Measurements from ENCODE around the gene OVCH2.
"Not testable (repeated sequence)": the region's sequence is repeated elsewhere in the genome, so short reads cannot be mapped to it uniquely, and the experiment has no call there.

OVCH2 gene

GRCh38 chr11:7706377-7706776 is at the start of gene OVCH2:
TSS of gene OVCH2 (minus strand) at chr11:7706477. CDS start at chr11:7706394, 83 bp downstream.
- no peak for DNase-seq

GRCh38 chr11:7749456-7749855 is 43.2 kb upstream of the OVCH2 start:
- peak; percentile 42 for DNase-seq

GRCh38 chr11:7734767-7735166 is 28.5 kb upstream of the OVCH2 start:
- not testable (repeated sequence) for DNase-seq

- no peak for DNase-seq
Observed at GRCh38 chr11:7714786-7715185, 8.5 kb upstream of the OVCH2 start.

GRCh38 chr11:7703740-7704139 is 2.5 kb downstream of the OVCH2 start:
- DNase-seq: no peak

GRCh38 chr11:7696424-7696823 is 9.9 kb downstream of the OVCH2 start:
- DNase-seq: no peak

- no peak for DNase-seq
Observed at GRCh38 chr11:7694235-7694634, 12.0 kb downstream of the OVCH2 start.

- DNase-seq: no peak
Observed at GRCh38 chr11:7692426-7692825, 13.9 kb downstream of the OVCH2 start.

- no peak for DNase-seq
Observed at GRCh38 chr11:7691759-7692350, 14.4 kb downstream of the OVCH2 start.

GRCh38 chr11:7690648-7691047 is 15.6 kb downstream of the OVCH2 start:
- DNase-seq: no peak

GRCh38 chr11:7689239-7689638 is 17.0 kb downstream of the OVCH2 start:
- no peak for DNase-seq

- peak; percentile 37 for DNase-seq
Observed at GRCh38 chr11:7688238-7688826, 17.9 kb downstream of the OVCH2 start.

GRCh38 chr11:7687386-7687785 is 18.9 kb downstream of the OVCH2 start:
- no peak for DNase-seq

GRCh38 chr11:7686761-7687160 is 19.5 kb downstream of the OVCH2 start:
- no peak for DNase-seq

GRCh38 chr11:7683571-7683970 is 22.7 kb downstream of the OVCH2 start:
- no peak for DNase-seq

GRCh38 chr11:7677796-7678201 is 28.5 kb downstream of the OVCH2 start:
- peak; percentile 11 for DNase-seq

GRCh38 chr11:7677071-7677470 is 29.2 kb downstream of the OVCH2 start:
- no peak for DNase-seq

GRCh38 chr11:7675631-7676030 is 30.6 kb downstream of the OVCH2 start:
- no peak for DNase-seq

- DNase-seq: peak; percentile 3
Observed at GRCh38 chr11:7673724-7674434, 32.4 kb downstream of the OVCH2 start.

- DNase-seq: peak; percentile 38
Observed at GRCh38 chr11:7672960-7673723, 33.1 kb downstream of the OVCH2 start, which contains the start of gene CYB5R2. TSS of gene CYB5R2 (minus strand) at chr11:7673500. CDS start at chr11:7672825, 675 bp downstream.

GRCh38 chr11:7672276-7672959 is 33.9 kb downstream of the OVCH2 start:
- DNase-seq: no peak

- no peak for DNase-seq
Observed at GRCh38 chr11:7671347-7672215, 34.7 kb downstream of the OVCH2 start.

All from HCEC 1CT (cell line).